ENCODE measurements around the gene ZNF331. TPM values are rescaled to one million over a fixed set of nuclear protein-coding genes. Genes with fewer than 3 reads are reported as not detected.

Gene ZNF331
- total RNA-seq, 2 experiments from 2014 or later: 35.5 to 36.9 TPM

- Mint-ChIP-seq H3K4me1 (ENCODE audit: low read depth) (peaks cover 16% of the 10 kb centered on the region), H3K27me3 (ENCODE audit: low read depth) (no peaks in the 10 kb centered on the region), H3K9me3 (peaks cover 18% of the 10 kb centered on the region), H3K27ac (no peak overlapping the region), H3K4me3 (no peak overlapping the region), H3K36me3 (ENCODE audit: low read depth) (peaks cover 62% of the 10 kb centered on the region)
- CTCF ChIA-PET: interaction anchor here (0.6 kb wide), 1 partner anchor 249 kb away, joined by 4 read pairs; no protein-coding TSS in a partner anchor
- DNase-seq: no peak
- intact Hi-C loops (cut with micrococcal nuclease): loop anchor here (10.0 kb wide), 1 partner anchor 331 kb away; the partner anchor contains the start of gene ZNF665
These were observed 12.0 kb upstream of the ZNF331 start for GRCh38 chr19:53525922-53526321.

GRCh38 chr19:53530622-53531021 lies 7.3 kb upstream of the ZNF331 start:
- Mint-ChIP-seq H3K9me3 (peaks cover 19% of the 10 kb centered on the region), H3K4me3 (no peak overlapping the region), H3K27ac (no peak overlapping the region), H3K27me3 (ENCODE audit: low read depth) (no peaks in the 10 kb centered on the region), H3K4me1 (ENCODE audit: low read depth) (no peaks in the 10 kb centered on the region), H3K36me3 (ENCODE audit: low read depth) (peaks cover 51% of the 10 kb centered on the region)
- intact Hi-C loops (cut with micrococcal nuclease): no loop called here
- CTCF ChIA-PET: no interaction called here
- no peak for DNase-seq

GRCh38 chr19:53531457-53531856 lies 6.5 kb upstream of the ZNF331 start:
- CTCF ChIA-PET: no interaction called here
- Mint-ChIP-seq H3K4me3 (no peak overlapping the region), H3K27me3 (ENCODE audit: low read depth) (no peaks in the 10 kb centered on the region), H3K4me1 (ENCODE audit: low read depth) (peaks cover 2% of the 10 kb centered on the region), H3K9me3 (peaks cover 15% of the 10 kb centered on the region), H3K27ac (no peak overlapping the region), H3K36me3 (ENCODE audit: low read depth) (peaks cover 51% of the 10 kb centered on the region)
- no peak for DNase-seq
- intact Hi-C loops (cut with micrococcal nuclease): no loop called here

GRCh38 chr19:53532362-53532761 lies 5.6 kb upstream of the ZNF331 start:
- H3K36me3 Mint-ChIP-seq (ENCODE audit: low read depth): peaks cover 52% of the 10 kb centered on the region
- no peaks in the 10 kb centered on the region for H3K27me3 Mint-ChIP-seq (ENCODE audit: low read depth)

GRCh38 chr19:53536225-53536548 lies 1.8 kb upstream of the ZNF331 start:
- H3K27ac Mint-ChIP-seq: peak overlapping the region; percentile 30
- intact Hi-C loops (cut with micrococcal nuclease): no loop called here
- no peak for DNase-seq
- H3K9me3 Mint-ChIP-seq: peaks cover 9% of the 10 kb centered on the region
- H3K36me3 Mint-ChIP-seq (ENCODE audit: low read depth): peaks cover 59% of the 10 kb centered on the region
- H3K4me1 Mint-ChIP-seq (ENCODE audit: low read depth): peaks cover 15% of the 10 kb centered on the region
- H3K4me3 Mint-ChIP-seq: no peak overlapping the region
- H3K27me3 Mint-ChIP-seq (ENCODE audit: low read depth): no peaks in the 10 kb centered on the region
- CTCF ChIA-PET: interaction anchor here (0.9 kb wide), 1 partner anchor 15 kb away, joined by 3 read pairs; no protein-coding TSS in a partner anchor

More at GRCh38 chr19:53532362-53532761, 5.6 kb upstream of the ZNF331 start:
- Mint-ChIP-seq H3K27ac (no peak overlapping the region), H3K9me3 (peaks cover 13% of the 10 kb centered on the region), H3K4me3 (no peak overlapping the region), H3K4me1 (ENCODE audit: low read depth) (peaks cover 2% of the 10 kb centered on the region)
- no peak for DNase-seq
- CTCF ChIA-PET: no interaction called here
- intact Hi-C loops (cut with micrococcal nuclease): no loop called here

GRCh38 chr19:53537121-53537520 lies 824 bp upstream of the ZNF331 start:
- H3K9me3 Mint-ChIP-seq: peaks cover 8% of the 10 kb centered on the region
- H3K27ac Mint-ChIP-seq: peak overlapping the region; percentile 92
- CTCF ChIA-PET: interaction anchor here (1.1 kb wide), 1 partner anchor 18 kb away, joined by 3 read pairs; no protein-coding TSS in a partner anchor
- DNase-seq: peak; percentile 34
- H3K4me1 Mint-ChIP-seq (ENCODE audit: low read depth): peaks cover 21% of the 10 kb centered on the region
- H3K4me3 Mint-ChIP-seq: peak overlapping the region; percentile 94
- intact Hi-C loops (cut with micrococcal nuclease): loop anchor here (1.0 kb wide), 1 partner anchor 17 kb away; no protein-coding TSS in a partner anchor
- peaks cover 66% of the 10 kb centered on the region for H3K36me3 Mint-ChIP-seq (ENCODE audit: low read depth)
- H3K27me3 Mint-ChIP-seq (ENCODE audit: low read depth): no peaks in the 10 kb centered on the region

GRCh38 chr19:53538378-53539109 lies 599 bp downstream of the ZNF331 start:
- intact Hi-C loops (cut with micrococcal nuclease): loop anchor here (1.0 kb wide), 2 partner anchors 16 to 71 kb away; partner anchors contain the start of gene ZNF813
- peak overlapping the region; percentile 92 for H3K27ac Mint-ChIP-seq
- H3K4me3 Mint-ChIP-seq: peak overlapping the region; percentile 94
- DNase-seq: peak; percentile 37
- H3K4me1 Mint-ChIP-seq (ENCODE audit: low read depth): peaks cover 22% of the 10 kb centered on the region
- CTCF ChIA-PET: no interaction called here
- peaks cover 67% of the 10 kb centered on the region for H3K36me3 Mint-ChIP-seq (ENCODE audit: low read depth)
- H3K9me3 Mint-ChIP-seq: peaks cover 7% of the 10 kb centered on the region
- no peaks in the 10 kb centered on the region for H3K27me3 Mint-ChIP-seq (ENCODE audit: low read depth)

- intact Hi-C loops (cut with micrococcal nuclease): no loop called here
- H3K4me1 Mint-ChIP-seq (ENCODE audit: low read depth): peaks cover 24% of the 10 kb centered on the region
- H3K9me3 Mint-ChIP-seq: peaks cover 7% of the 10 kb centered on the region
- H3K36me3 Mint-ChIP-seq (ENCODE audit: low read depth): peaks cover 68% of the 10 kb centered on the region
- H3K4me3 Mint-ChIP-seq: no peak overlapping the region
- CTCF ChIA-PET: no interaction called here
- no peak overlapping the region for H3K27ac Mint-ChIP-seq
- DNase-seq: no peak
- H3K27me3 Mint-ChIP-seq (ENCODE audit: low read depth): no peaks in the 10 kb centered on the region
These were observed 2.1 kb downstream of the ZNF331 start for GRCh38 chr19:53540091-53540490.

- peaks cover 8% of the 10 kb centered on the region for H3K9me3 Mint-ChIP-seq
- no peak overlapping the region for H3K4me3 Mint-ChIP-seq
- intact Hi-C loops (cut with micrococcal nuclease): no loop called here
- peaks cover 65% of the 10 kb centered on the region for H3K36me3 Mint-ChIP-seq (ENCODE audit: low read depth)
- DNase-seq: peak; percentile 14
- peaks cover 30% of the 10 kb centered on the region for H3K4me1 Mint-ChIP-seq (ENCODE audit: low read depth)
- CTCF ChIA-PET: no interaction called here
- no peaks in the 10 kb centered on the region for H3K27me3 Mint-ChIP-seq (ENCODE audit: low read depth)
- H3K27ac Mint-ChIP-seq: peak overlapping the region; percentile 56
These were observed 4.0 kb downstream of the ZNF331 start for GRCh38 chr19:53541971-53542370.

- Mint-ChIP-seq H3K36me3 (ENCODE audit: low read depth) (peaks cover 58% of the 10 kb centered on the region), H3K4me3 (no peak overlapping the region), H3K27ac (no peak overlapping the region), H3K27me3 (ENCODE audit: low read depth) (no peaks in the 10 kb centered on the region), H3K4me1 (ENCODE audit: low read depth) (peaks cover 29% of the 10 kb centered on the region), H3K9me3 (peaks cover 6% of the 10 kb centered on the region)
- intact Hi-C loops (cut with micrococcal nuclease): no loop called here
- CTCF ChIA-PET: no interaction called here
- DNase-seq: no peak
These were observed 7.5 kb downstream of the ZNF331 start for GRCh38 chr19:53545271-53546065.

GRCh38 chr19:53546758-53547513 lies 9.0 kb downstream of the ZNF331 start:
- Mint-ChIP-seq H3K27me3 (ENCODE audit: low read depth) (no peaks in the 10 kb centered on the region), H3K4me3 (no peak overlapping the region), H3K9me3 (peaks cover 4% of the 10 kb centered on the region), H3K36me3 (ENCODE audit: low read depth) (peaks cover 53% of the 10 kb centered on the region), H3K4me1 (ENCODE audit: low read depth) (peaks cover 28% of the 10 kb centered on the region), H3K27ac (peak overlapping the region; percentile 27)
- intact Hi-C loops (cut with micrococcal nuclease): no loop called here
- DNase-seq: no peak
- CTCF ChIA-PET: interaction anchor here (0.6 kb wide), 1 partner anchor 81 kb away, joined by 3 read pairs; no protein-coding TSS in a partner anchor

GRCh38 chr19:53549340-53549739 lies 11.4 kb downstream of the ZNF331 start:
- no peak overlapping the region for H3K4me3 Mint-ChIP-seq
- no peaks in the 10 kb centered on the region for H3K27me3 Mint-ChIP-seq (ENCODE audit: low read depth)
- CTCF ChIA-PET: no interaction called here
- no peak for DNase-seq
- H3K9me3 Mint-ChIP-seq: peaks cover 6% of the 10 kb centered on the region
- peak overlapping the region; percentile 6 for H3K27ac Mint-ChIP-seq
- peaks cover 49% of the 10 kb centered on the region for H3K36me3 Mint-ChIP-seq (ENCODE audit: low read depth)
- intact Hi-C loops (cut with micrococcal nuclease): no loop called here
- peaks cover 37% of the 10 kb centered on the region for H3K4me1 Mint-ChIP-seq (ENCODE audit: low read depth)

All from activated naive CD4-positive, alpha-beta T cell treated with anti-CD3 and anti-CD28 coated beads for 36 hours (primary cell).